Mesendoderm (in vitro differentiated cells): ENCODE data around the gene DZIP1L.

Experiments
- DNase-seq: peaks from one replicate; pipeline ENCODE4 v3.0.0; 2013
- H2AK5ac ChIP-seq: 2 replicates; pipeline ENCODE4 v1.6.1; 2013; ENCODE audit warnings: low read length, inconsistent platforms
- H2BK120ac ChIP-seq: 2 replicates; pipeline ENCODE4 v1.6.1; 2013; ENCODE audit warnings: low read depth, mild to moderate bottlenecking, low read length, moderate library complexity, mixed read lengths
- H2BK15ac ChIP-seq: replicated peaks from 2 replicates; pipeline ENCODE4 v1.6.1; 2013; ENCODE audit warnings: low read depth, mild to moderate bottlenecking, moderate library complexity
- H2BK5ac ChIP-seq: 2 replicates; pipeline ENCODE4 v1.6.1; 2013; ENCODE audit warnings: low read length, inconsistent platforms
- H3K18ac ChIP-seq: 2 replicates; pipeline ENCODE4 v1.6.1; 2013; ENCODE audit warnings: mild to moderate bottlenecking, low read length, mixed read lengths
- H3K23ac ChIP-seq: one replicate; pipeline ENCODE4 v1.6.1; 2013; ENCODE audit warnings: low read length
- H3K27ac ChIP-seq: 2 replicates; pipeline ENCODE4 v1.5.1; 2013; ENCODE audit warnings: low read depth, mild to moderate bottlenecking, inconsistent platforms, low read length, moderate library complexity
- H3K27me3 ChIP-seq: 2 replicates; pipeline ENCODE4 v1.6.1; 2013; ENCODE audit warnings: low read length, control low read depth, mild to moderate bottlenecking, inconsistent platforms; ENCODE audit not compliant: insufficient read depth, poor library complexity
- H3K36me3 ChIP-seq: 2 replicates; pipeline ENCODE4 v1.6.1; 2013; ENCODE audit warnings: low read length, inconsistent platforms; ENCODE audit not compliant: control insufficient read depth, insufficient read depth
- H3K4ac ChIP-seq: one replicate; pipeline ENCODE4 v1.6.1; 2013; ENCODE audit warnings: low read depth, mild to moderate bottlenecking, low read length, moderate library complexity
- H3K4me1 ChIP-seq: 2 replicates; pipeline ENCODE4 v1.6.1; 2013; ENCODE audit warnings: low read depth, low read length, inconsistent platforms; ENCODE audit not compliant: control insufficient read depth
- H3K4me2 ChIP-seq: 2 replicates; pipeline ENCODE4 v1.6.1; 2013; ENCODE audit warnings: low read length
- H3K4me3 ChIP-seq: 2 replicates; pipeline ENCODE4 v1.5.1; 2013; ENCODE audit warnings: mild to moderate bottlenecking, low read length
- H3K56ac ChIP-seq: one replicate; pipeline ENCODE4 v1.6.1; 2013; ENCODE audit warnings: low read length
- H3K79me1 ChIP-seq: 2 replicates; pipeline ENCODE4 v1.6.1; 2013; ENCODE audit warnings: low read length, inconsistent platforms
- H3K79me2 ChIP-seq: 2 replicates; pipeline ENCODE4 v1.6.1; 2013; ENCODE audit warnings: mild to moderate bottlenecking, low read length; ENCODE audit not compliant: control insufficient read depth, insufficient read depth
- H3K9ac ChIP-seq: 2 replicates; pipeline ENCODE4 v1.6.1; 2013; ENCODE audit warnings: low read length, inconsistent platforms
- H4K5ac ChIP-seq: one replicate; pipeline ENCODE4 v1.6.1; 2013; ENCODE audit warnings: low read length
- H4K8ac ChIP-seq: one replicate; pipeline ENCODE4 v1.6.1; 2013; ENCODE audit warnings: low read depth, mild to moderate bottlenecking, control low read depth, low read length, moderate library complexity
- WGBS: extraction: QIAGEN DNeasy Blood & Tissue Kit; methylation state at CpG from one replicate; pipeline ENCODE4 v1.1.7; 2013; ENCODE audit warnings: low lambda C conversion rate, missing lambda C conversion rate; ENCODE audit not compliant: insufficient coverage; ENCODE audit errors: extremely low coverage; 5-methylcytosine and 5-hydroxymethylcytosine counted together

DZIP1L gene

GRCh38 chr3:138135146-138135832, 19.9 kb upstream of the DZIP1L start:
- no peak overlapping the region for H4K8ac ChIP-seq
- no CpG with 5 or more reads among the region's 3 CpGs for WGBS

DNA sequence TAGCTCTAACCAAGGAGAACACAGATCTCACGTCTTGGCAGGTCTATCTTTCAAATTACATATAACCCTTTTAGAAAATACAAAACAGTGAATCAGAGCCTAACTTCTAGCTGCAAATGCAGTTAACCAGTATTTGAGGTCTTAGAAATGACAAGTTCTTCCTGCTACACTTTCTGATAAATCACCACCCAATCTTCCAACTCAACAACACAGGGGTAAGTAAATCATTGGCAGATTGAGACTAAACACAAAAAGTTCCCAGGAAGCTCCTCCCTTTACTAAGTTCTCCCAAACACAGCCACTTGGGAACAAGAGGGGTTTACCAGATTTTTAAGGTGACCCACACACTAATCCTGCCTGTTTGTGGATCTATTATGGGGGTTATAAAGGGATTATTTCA, 16.8 kb upstream of the DZIP1L start, which contains the start of gene A4GNT:
TSS of gene A4GNT (minus strand) at position 152 of the 400 bp plus-strand sequence. CDS start 1,134 bp downstream, outside the sequence.
- Histone ChIP-seq H3K27me3 (no peaks in the 10 kb centered on the region), H3K18ac (no peak within 1 kb of the TSS), H3K79me1 (no peaks in the 10 kb centered on the region), H2BK5ac (no peak within 1 kb of the TSS), H3K4me3 (no peak within 1 kb of the TSS), H3K56ac (no peak within 1 kb of the TSS), H4K8ac (no peak within 1 kb of the TSS), H2BK120ac (no peak within 1 kb of the TSS), H3K23ac (no peak within 1 kb of the TSS), H2AK5ac (no peak within 1 kb of the TSS), H3K27ac (no peak within 1 kb of the TSS), H3K9ac (no peak within 1 kb of the TSS), H3K36me3 (no peaks in the 10 kb centered on the region), H3K4ac (no peak within 1 kb of the TSS), H2BK15ac (no peak within 1 kb of the TSS), H3K4me1 (no peaks in the 10 kb centered on the region), H3K79me2 (no peaks in the 10 kb centered on the region), H3K4me2 (no peak within 1 kb of the TSS), H4K5ac (no peak within 1 kb of the TSS)
- DNase-seq, result no peak
- WGBS, result no CpG with 5 or more reads among the region's 1 CpG

More at GRCh38 chr3:138135146-138135832, 19.9 kb upstream of the DZIP1L start:
- Histone ChIP-seq H3K56ac (no peak overlapping the region), H2BK15ac (no peak overlapping the region), H3K79me2 (no peaks in the 10 kb centered on the region), H3K9ac (no peak overlapping the region), H2BK5ac (no peak overlapping the region), H2AK5ac (no peak overlapping the region), H3K27me3 (no peaks in the 10 kb centered on the region), H3K4ac (no peak overlapping the region), H2BK120ac (no peak overlapping the region), H3K4me2 (no peak overlapping the region), H3K36me3 (no peaks in the 10 kb centered on the region), H3K4me3 (no peak overlapping the region), H3K23ac (no peak overlapping the region), H3K18ac (no peak overlapping the region), H4K5ac (no peak overlapping the region), H3K27ac (no peak overlapping the region), H3K79me1 (no peaks in the 10 kb centered on the region), H3K4me1 (peaks cover 2% of the 10 kb centered on the region)
- no peak for DNase-seq

DNA sequence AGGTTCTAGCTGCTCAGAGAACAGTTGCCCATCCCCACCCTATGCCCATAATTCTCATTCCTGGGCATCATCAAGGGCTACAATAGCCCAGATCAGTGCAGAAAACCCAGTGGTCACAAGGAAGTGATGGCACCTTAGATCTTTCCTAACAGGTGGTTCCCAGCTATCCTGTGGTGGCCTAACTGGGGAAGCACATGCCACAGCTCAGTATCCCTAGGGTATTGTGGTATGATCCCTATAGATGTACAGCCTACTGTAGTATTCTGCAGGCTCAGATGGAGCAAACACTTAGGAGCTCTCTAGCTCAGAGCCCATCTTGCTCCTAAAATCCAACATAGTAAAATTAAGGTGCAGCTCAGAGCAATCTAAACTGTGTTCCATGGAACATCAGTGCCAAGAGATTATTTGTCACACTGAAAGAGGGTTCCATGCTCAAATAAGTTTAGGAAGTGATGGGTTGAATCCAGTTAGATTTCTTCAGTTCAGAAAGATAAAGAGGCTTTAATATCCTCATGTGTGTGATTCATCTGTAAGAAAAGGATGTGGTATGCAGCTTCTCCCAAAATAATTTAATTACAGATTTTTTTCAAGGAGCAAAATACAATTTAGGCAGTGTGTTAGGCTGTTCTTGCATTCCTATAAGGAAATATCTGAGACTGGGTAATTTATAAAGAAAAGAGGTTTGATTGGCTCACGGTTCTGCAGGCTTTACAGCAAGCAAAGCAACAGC, 12.4 kb upstream of the DZIP1L start:
- no peak overlapping the region for H3K4me3 ChIP-seq
- H2BK5ac ChIP-seq, result no peak overlapping the region
- H3K79me2 ChIP-seq, result no peaks in the 10 kb centered on the region
- H3K79me1 ChIP-seq, result no peaks in the 10 kb centered on the region
- no peaks in the 10 kb centered on the region for H3K27me3 ChIP-seq
- H2BK15ac ChIP-seq, result no peak overlapping the region
- no peak overlapping the region for H2BK120ac ChIP-seq
- H3K18ac ChIP-seq, result no peak overlapping the region
- H3K56ac ChIP-seq, result no peak overlapping the region
- WGBS, result no CpG with 5 or more reads among the region's 1 CpG
- no peak overlapping the region for H3K27ac ChIP-seq
- H3K4me1 ChIP-seq, result no peaks in the 10 kb centered on the region
- no peak overlapping the region for H3K4ac ChIP-seq
- no peaks in the 10 kb centered on the region for H3K36me3 ChIP-seq
- no peak overlapping the region for H3K23ac ChIP-seq
- H4K5ac ChIP-seq, result no peak overlapping the region
- H4K8ac ChIP-seq, result no peak overlapping the region
- no peak overlapping the region for H3K9ac ChIP-seq
- no peak for DNase-seq
- H2AK5ac ChIP-seq, result no peak overlapping the region
- H3K4me2 ChIP-seq, result no peak overlapping the region

DNA sequence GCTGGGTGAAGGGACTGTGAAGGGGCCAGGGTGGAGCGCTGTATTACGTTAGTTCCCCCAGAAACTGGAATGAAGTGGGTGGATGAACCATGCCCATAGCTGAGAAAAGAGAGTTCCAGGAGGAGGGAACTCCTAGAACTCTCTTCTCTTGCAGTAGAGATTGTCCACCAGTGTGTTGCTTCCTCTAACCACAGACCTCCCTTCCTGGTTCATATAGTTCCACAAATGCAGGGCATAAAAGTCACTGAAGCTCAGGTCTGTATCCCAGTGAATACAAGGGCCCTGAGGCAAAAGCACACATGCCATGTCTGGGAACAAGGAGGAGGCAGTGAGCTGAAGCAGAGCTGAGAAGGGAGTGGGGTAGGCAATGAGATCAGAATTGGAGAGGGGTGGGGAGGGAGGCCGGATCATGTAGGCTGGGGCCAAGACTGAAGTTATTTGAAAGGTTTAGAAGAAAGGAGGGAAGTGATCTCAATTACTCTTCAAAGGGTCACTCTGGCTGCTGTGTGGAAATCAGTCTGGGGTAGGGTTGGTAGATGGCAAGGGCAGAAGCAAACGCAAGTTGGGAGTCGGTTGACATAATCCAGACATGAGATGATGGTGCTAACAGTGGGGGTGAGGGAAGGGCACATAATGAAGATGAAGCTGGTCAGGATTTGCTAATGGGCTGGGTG, 10.3 kb upstream of the DZIP1L start:
- no peak for DNase-seq
- Histone ChIP-seq H3K27ac (no peak overlapping the region), H3K27me3 (no peaks in the 10 kb centered on the region), H3K79me1 (no peaks in the 10 kb centered on the region), H3K4me3 (no peak overlapping the region), H2BK120ac (no peak overlapping the region), H2BK5ac (no peak overlapping the region), H3K4me2 (no peak overlapping the region), H4K5ac (no peak overlapping the region), H3K9ac (no peak overlapping the region), H3K56ac (no peak overlapping the region), H3K18ac (no peak overlapping the region), H2BK15ac (no peak overlapping the region), H4K8ac (no peak overlapping the region), H2AK5ac (no peak overlapping the region), H3K4ac (no peak overlapping the region), H3K4me1 (no peaks in the 10 kb centered on the region), H3K36me3 (no peaks in the 10 kb centered on the region), H3K23ac (no peak overlapping the region), H3K79me2 (no peaks in the 10 kb centered on the region)
- no CpG with 5 or more reads among the region's 5 CpGs for WGBS

GRCh38 chr3:138124706-138125355, 9.4 kb upstream of the DZIP1L start:
- Histone ChIP-seq H3K79me1 (no peaks in the 10 kb centered on the region), H3K4me3 (no peak overlapping the region)
- DNase-seq, result no peak

More at GRCh38 chr3:138124706-138125355, 9.4 kb upstream of the DZIP1L start:
- no peak overlapping the region for H3K4me2 ChIP-seq
- H3K9ac ChIP-seq, result no peak overlapping the region
- no peak overlapping the region for H3K27ac ChIP-seq
- H3K27me3 ChIP-seq, result no peaks in the 10 kb centered on the region
- H3K79me2 ChIP-seq, result no peaks in the 10 kb centered on the region
- WGBS, result no CpG with 5 or more reads among the region's 10 CpGs
- no peak overlapping the region for H4K5ac ChIP-seq
- no peak overlapping the region for H4K8ac ChIP-seq
- H3K4ac ChIP-seq, result no peak overlapping the region
- no peak overlapping the region for H3K23ac ChIP-seq
- no peak overlapping the region for H2BK120ac ChIP-seq
- no peak overlapping the region for H2AK5ac ChIP-seq
- H3K36me3 ChIP-seq, result no peaks in the 10 kb centered on the region
- no peak overlapping the region for H2BK15ac ChIP-seq
- no peak overlapping the region for H3K56ac ChIP-seq
- no peaks in the 10 kb centered on the region for H3K4me1 ChIP-seq
- no peak overlapping the region for H3K18ac ChIP-seq
- H2BK5ac ChIP-seq, result no peak overlapping the region
